Transverse colon (tissue), 4 donors: ENCODE results near the gene PRKCE. TPM values are rescaled to one million over a fixed set of nuclear protein-coding genes. Genes with fewer than 3 reads are reported as not detected.

Experiments used
- DNase-seq: peaks from one replicate; pipeline ENCODE4 v3.0.0-alpha.2; 2019
- H3K27ac ChIP-seq, 4 donors: fragments of 200-600 bp; sonication (generic); 2 replicates each; pipeline ENCODE4 v1.5.1; 2016 to 2018; ENCODE audit warnings: inconsistent platforms in 4 of 4
- H3K27me3 ChIP-seq: fragments of 200-600 bp; sonication (generic); 2 replicates; pipeline ENCODE4 v1.5.1; 2017; ENCODE audit warnings: inconsistent platforms
- H3K36me3 ChIP-seq, 4 donors: fragments of 200-600 bp; sonication (generic); 2 replicates each; pipeline ENCODE4 v1.5.1; 2017 to 2019; ENCODE audit warnings: inconsistent platforms in 4 of 4
- H3K4me1 ChIP-seq, 4 donors: fragments of 200-600 bp; sonication (generic); 2 replicates each; pipeline ENCODE4 v1.5.1; 2017 to 2020; ENCODE audit warnings: inconsistent platforms in 4 of 4
- H3K4me3 ChIP-seq, 4 donors: fragments of 200-600 bp; sonication (generic); 1 replicate in 1 of 4; 2 replicates in 3 of 4; pipeline versions ENCODE4 v1.5.1 to v1.6.1; 2017 to 2019; ENCODE audit warnings: inconsistent platforms in 4 of 4
- H3K9me3 ChIP-seq, 2 donors: fragments of 200-600 bp; sonication (generic); 2 replicates each; pipeline ENCODE4 v1.5.1; 2017 to 2019; ENCODE audit warnings: inconsistent platforms in 2 of 2
- EP300 ChIP-seq: sonication (generic); formaldehyde crosslinking; IDR thresholded peaks from one replicate; pipeline ENCODE4 v1.6.1; 2017; ENCODE audit warnings: antibody characterized with exemption, low read depth
- POLR2A ChIP-seq: fragments of 450-650 bp; IDR thresholded peaks from one replicate; pipeline ENCODE4 v1.6.1; 2016; ENCODE audit warnings: antibody characterized with exemption, mild to moderate bottlenecking, moderate library complexity
- POLR2AphosphoS5 ChIP-seq, 3 donors: sonication (generic); formaldehyde crosslinking; IDR thresholded peaks; one replicate each; pipeline ENCODE4 v1.6.1; 2016; ENCODE audit warnings: antibody characterized with exemption in 3 of 3
- WGBS, 2 donors: methylation state at CpG; one replicate each; pipeline ENCODE4 v1.1.5; 2018; ENCODE audit warnings: low coverage in 1 of 2; 5-methylcytosine and 5-hydroxymethylcytosine counted together
- in situ Hi-C, 4 donors: fragments of 200-750 bp; cut with MboI; loops; one replicate each; pipeline versions ENCODE4 v1.15.0 to v1.15.1; 2017; ENCODE audit warnings: low sequenced_read_pairs in 3 of 4, low pct_ligation_motif_present in 1 of 4, low pct_unique_long_range_greater_than_20kb in 1 of 4
- intact Hi-C: fragments of 100-400 bp; cut with DNase I; formaldehyde crosslinking; loops from one replicate; pipeline ENCODE4 v1.15.1; 2023; ENCODE audit warnings: low total_unique reads
- total RNA-seq, 4 donors: library from RNA; depleted of rRNA; stranded (reverse); fragments of >200 nt; gene quantifications; one replicate each; pipeline ENCODE4 v1.1.0, GENCODE V29; 2016
- TF ChIP-seq, protein P1 (sequence below), 5 experiments: fragments of 200-600 bp in 3 of 5; fragments of 450-650 bp in 2 of 5; sonication (generic) in 3 of 5; IDR thresholded peaks; 1 replicate in 2 of 5; 2 replicates in 3 of 5; pipeline ENCODE4 v1.5.1; 2016 to 2017; ENCODE audit warnings: antibody characterized with exemption in 5 of 5, inconsistent platforms in 3 of 5, mild to moderate bottlenecking in 2 of 5, moderate library complexity in 1 of 5

The PRKCE gene
- total RNA-seq, 4 donors from 2014 or later: 8.6 to 20.6 (median 11.3) TPM

DNA sequence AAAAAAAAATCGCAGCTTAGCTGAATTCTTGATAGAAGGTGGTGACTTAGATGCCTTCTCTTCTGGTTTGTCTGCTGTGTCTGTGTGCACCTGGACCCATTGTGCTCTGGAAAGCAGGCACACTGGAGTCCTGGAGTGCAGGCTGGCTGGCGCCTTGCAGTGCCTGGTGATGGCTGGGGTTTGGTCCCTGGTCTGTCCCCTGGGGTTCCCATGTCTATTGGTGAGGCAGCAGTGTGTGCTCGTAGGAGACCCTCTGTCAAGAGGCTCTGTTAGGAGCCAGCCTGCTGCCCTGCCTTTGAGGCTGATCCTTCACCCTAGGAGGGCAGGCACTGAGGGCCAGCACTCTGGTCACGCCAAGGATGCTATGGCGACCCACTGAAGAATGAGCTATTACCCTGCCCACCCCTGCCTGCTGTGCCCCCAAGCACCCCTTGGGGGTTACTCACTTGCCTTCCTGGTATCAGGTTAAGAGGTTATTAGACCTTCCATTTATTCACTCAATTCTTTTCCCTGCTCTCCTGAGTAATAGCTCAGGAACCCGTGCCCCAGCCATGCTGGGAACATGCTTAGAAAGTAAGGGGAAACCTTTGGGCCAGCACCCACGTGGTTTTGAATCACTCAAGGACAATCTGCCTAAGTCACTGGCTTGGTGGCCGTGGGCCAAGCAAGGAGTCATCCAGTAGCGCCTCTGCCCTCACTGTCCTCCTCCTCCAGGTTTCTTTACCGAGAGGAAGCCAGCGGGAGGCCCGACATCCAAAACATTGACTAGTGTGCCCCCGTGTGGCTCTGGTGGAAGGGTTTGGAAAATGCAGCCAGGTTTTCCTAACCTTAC lies 284.5 kb downstream of the PRKCE start:
- Histone ChIP-seq H3K27ac (peak overlapping the region; percentile 27 to 83 (median 64)), H3K4me1 (peaks cover 7 to 42% (median 20%) of the 10 kb centered on the region in 4 donors), H3K4me3 (no peak overlapping the region), H3K9me3 (no peaks in the 10 kb centered on the region), H3K36me3 (no peaks in the 10 kb centered on the region), H3K27me3 (no peaks in the 10 kb centered on the region)
- WGBS, 2 donors: 37 to 80% methylated on average over 1 to 13 of the region's 13 CpGs
- intact Hi-C loops (loop anchor here (2.0 to 10.0 kb wide), 4 partner anchors 51 to 293 kb away; partner anchors contain the start of gene PRKCE), in situ Hi-C loops (loop anchor here in 3 of 4 donors (5.0 to 10.0 kb wide), 2 partner anchors 289 to 291 kb away; no protein-coding TSS in a partner anchor)
- TF ChIP-seq POLR2A: no peak
- TF ChIP-seq, protein P1, sequence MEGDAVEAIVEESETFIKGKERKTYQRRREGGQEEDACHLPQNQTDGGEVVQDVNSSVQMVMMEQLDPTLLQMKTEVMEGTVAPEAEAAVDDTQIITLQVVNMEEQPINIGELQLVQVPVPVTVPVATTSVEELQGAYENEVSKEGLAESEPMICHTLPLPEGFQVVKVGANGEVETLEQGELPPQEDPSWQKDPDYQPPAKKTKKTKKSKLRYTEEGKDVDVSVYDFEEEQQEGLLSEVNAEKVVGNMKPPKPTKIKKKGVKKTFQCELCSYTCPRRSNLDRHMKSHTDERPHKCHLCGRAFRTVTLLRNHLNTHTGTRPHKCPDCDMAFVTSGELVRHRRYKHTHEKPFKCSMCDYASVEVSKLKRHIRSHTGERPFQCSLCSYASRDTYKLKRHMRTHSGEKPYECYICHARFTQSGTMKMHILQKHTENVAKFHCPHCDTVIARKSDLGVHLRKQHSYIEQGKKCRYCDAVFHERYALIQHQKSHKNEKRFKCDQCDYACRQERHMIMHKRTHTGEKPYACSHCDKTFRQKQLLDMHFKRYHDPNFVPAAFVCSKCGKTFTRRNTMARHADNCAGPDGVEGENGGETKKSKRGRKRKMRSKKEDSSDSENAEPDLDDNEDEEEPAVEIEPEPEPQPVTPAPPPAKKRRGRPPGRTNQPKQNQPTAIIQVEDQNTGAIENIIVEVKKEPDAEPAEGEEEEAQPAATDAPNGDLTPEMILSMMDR (IDR thresholded peaks at IDR 0.05): peak; percentile 67 to 87 (median 68)
- TF ChIP-seq EP300: peak; percentile 47
- peak; percentile 52 to 70 (median 65) for TF ChIP-seq POLR2AphosphoS5 (IDR thresholded peaks at IDR 0.05)
- DNase-seq: peak; percentile 88

DNA sequence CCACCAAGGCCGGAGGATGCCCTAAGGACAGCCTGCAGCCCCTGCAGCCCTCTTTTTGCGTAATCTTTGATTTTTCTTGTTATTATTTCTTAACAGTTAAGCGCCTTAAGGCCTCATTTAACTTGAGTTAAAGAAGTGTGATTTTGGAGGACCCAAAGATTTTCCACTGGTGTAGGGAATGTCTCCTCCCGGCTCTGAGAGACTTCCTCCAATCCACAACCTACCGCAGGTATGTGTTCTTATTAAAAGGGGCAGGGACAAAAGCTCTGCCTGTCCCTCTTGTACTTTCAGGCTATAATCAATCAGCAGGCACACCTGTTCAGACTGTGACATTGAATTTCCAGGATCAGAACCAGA lies 285.1 kb downstream of the PRKCE start:
- Histone ChIP-seq H3K4me3 (no peak overlapping the region), H3K4me1 (peaks cover 7 to 42% (median 20%) of the 10 kb centered on the region in 4 donors)
- intact Hi-C loops: loop anchor here (2.0 to 10.0 kb wide), 4 partner anchors 52 to 294 kb away; partner anchors contain the start of gene PRKCE

DNA sequence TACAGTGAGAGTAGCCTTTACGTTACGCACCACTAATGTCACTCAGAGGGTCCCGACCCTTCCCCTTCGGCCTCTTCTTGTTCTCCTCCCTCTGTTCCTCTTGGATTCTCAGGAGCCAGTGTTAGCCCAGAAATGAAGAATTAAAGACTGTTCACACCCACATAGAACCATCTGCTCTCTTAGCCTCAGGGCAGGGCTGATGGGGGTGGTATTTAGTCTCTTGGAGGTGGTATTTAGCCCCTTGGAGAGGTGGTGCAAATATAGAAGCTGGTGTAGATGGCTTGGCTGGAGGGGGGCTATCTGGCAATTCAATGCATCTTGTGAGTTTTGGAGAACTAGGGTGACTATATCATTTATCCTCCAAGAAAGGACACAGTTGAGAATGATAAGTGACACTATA lies 286.5 kb downstream of the PRKCE start:
- TF ChIP-seq POLR2A (no peak), POLR2AphosphoS5 (IDR thresholded peaks at IDR 0.05) (no peak), EP300 (no peak)
- TF ChIP-seq, protein P1 (IDR thresholded peaks at IDR 0.05): no peak
- no peaks in the 10 kb centered on the region for H3K9me3 ChIP-seq
- peak overlapping the region; percentile 51 to 83 (median 72) for H3K27ac ChIP-seq
- intact Hi-C loops (loop anchor here (2.0 to 10.0 kb wide), 4 partner anchors 53 to 295 kb away; partner anchors contain the start of gene PRKCE), in situ Hi-C loops (loop anchor here in 3 of 4 donors (5.0 to 10.0 kb wide), 2 partner anchors 291 to 293 kb away; no protein-coding TSS in a partner anchor)
- 95% methylated on average over 4 of the region's 4 CpGs; no CpG with 5 or more reads in 1 of the 2 donors for WGBS, 2 donors
- no peaks in the 10 kb centered on the region for H3K27me3 ChIP-seq
- no peak for DNase-seq
- no peak overlapping the region for H3K4me3 ChIP-seq
- peaks cover 7 to 47% (median 20%) of the 10 kb centered on the region in 4 donors for H3K4me1 ChIP-seq
- no peaks in the 10 kb centered on the region for H3K36me3 ChIP-seq

More for the DNA sequence above, 285.1 kb downstream of the PRKCE start:
- TF ChIP-seq POLR2AphosphoS5 (IDR thresholded peaks at IDR 0.05): no peak
- TF ChIP-seq, protein P1 (IDR thresholded peaks at IDR 0.05): peak in 1 of 5 experiments; percentile 3
- 53 to 57% methylated on average over 5 of the region's 5 CpGs for WGBS, 2 donors
- DNase-seq: no peak
- Histone ChIP-seq H3K27ac (peak overlapping the region in 3 of 4 donors; percentile 27 to 83 (median 69)), H3K36me3 (no peaks in the 10 kb centered on the region), H3K27me3 (no peaks in the 10 kb centered on the region), H3K9me3 (no peaks in the 10 kb centered on the region)
- in situ Hi-C loops: loop anchor here in 3 of 4 donors (5.0 to 10.0 kb wide), 2 partner anchors 289 to 292 kb away; no protein-coding TSS in a partner anchor
